Skeletal muscle tissue (tissue), 4 donors: Measurements from ENCODE around the gene AP2B1. TPM values are rescaled to one million over a fixed set of nuclear protein-coding genes. Genes with fewer than 3 reads are reported as not detected.

Experiments
- H3K27ac ChIP-seq: one replicate; pipeline ENCODE4 v1.7.0; 2013; ENCODE audit warnings: mild to moderate bottlenecking, low read depth, low read length, inconsistent platforms
- H3K27me3 ChIP-seq, 3 donors: one replicate each; pipeline ENCODE4 v1.7.0; 2013; ENCODE audit warnings: low read length in 3 of 3; ENCODE audit not compliant: control insufficient read depth in 3 of 3, insufficient read depth in 3 of 3
- H3K36me3 ChIP-seq, 3 donors: one replicate each; pipeline ENCODE4 v1.7.0; 2013; ENCODE audit warnings: low read length in 3 of 3; ENCODE audit not compliant: control insufficient read depth in 3 of 3, insufficient read depth in 3 of 3
- H3K4me1 ChIP-seq, 3 donors: one replicate each; pipeline ENCODE4 v1.7.0; 2013; ENCODE audit warnings: low read length in 3 of 3, mild to moderate bottlenecking in 3 of 3; ENCODE audit not compliant: control insufficient read depth in 3 of 3, insufficient read depth in 3 of 3
- H3K4me3 ChIP-seq, 3 donors: one replicate each; pipeline ENCODE4 v1.7.0; 2013; ENCODE audit warnings: low read length in 3 of 3
- H3K9ac ChIP-seq, 3 donors: one replicate each; pipeline ENCODE4 v1.7.0; 2013; ENCODE audit warnings: low read length in 3 of 3, mild to moderate bottlenecking in 3 of 3, moderate library complexity in 2 of 3, low read depth in 1 of 3
- H3K9me3 ChIP-seq, 3 donors: one replicate each; pipeline ENCODE4 v1.7.0; 2013; ENCODE audit warnings: low read length in 3 of 3; ENCODE audit not compliant: control insufficient read depth in 3 of 3
- total RNA-seq: library from RNA; depleted of rRNA; stranded (reverse); fragments of >200 nt; gene quantifications from one replicate; pipeline ENCODE4 v1.2.3, GENCODE V29; 2014
- donor health status: Osteomylitis.

Gene AP2B1
- total RNA-seq, 1 donor from 2014 or later: 45.4 TPM

- Histone ChIP-seq H3K4me3 (peak overlapping the region; percentile 89 to 97 (median 92)), H3K9me3 (no peaks in the 10 kb centered on the region), H3K27ac (peak overlapping the region; percentile 93), H3K36me3 (peaks cover 0 to 2% (median 0%) of the 10 kb centered on the region in 3 donors), H3K9ac (peak overlapping the region; percentile 95 to 98 (median 96)), H3K27me3 (no peaks in the 10 kb centered on the region), H3K4me1 (peaks cover 14 to 25% (median 22%) of the 10 kb centered on the region in 3 donors)
Measured at GRCh38 chr17:35568561-35568960, 18.6 kb upstream of the AP2B1 start.

DNA sequence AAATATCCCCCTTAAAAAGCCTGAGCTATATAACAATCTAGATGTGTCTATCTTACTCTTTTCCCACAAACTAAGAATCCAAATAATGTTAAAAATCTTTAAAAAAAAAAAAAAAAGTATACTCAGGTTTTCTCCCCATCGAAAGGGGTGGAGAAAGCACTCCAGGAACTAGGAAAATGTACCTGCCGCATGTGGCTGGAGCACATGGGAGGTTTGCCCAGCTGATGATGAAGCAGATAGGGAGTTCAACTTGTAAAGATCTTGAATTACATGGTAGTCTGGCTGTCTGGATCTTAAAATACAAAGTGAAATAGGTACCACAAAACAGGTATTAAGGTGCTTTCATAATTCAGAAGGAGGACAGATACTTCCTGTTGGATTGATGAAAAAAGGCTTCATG lies 17.7 kb upstream of the AP2B1 start:
- H3K27ac ChIP-seq: no peak overlapping the region
- H3K36me3 ChIP-seq: peaks cover 0 to 6% (median 0%) of the 10 kb centered on the region in 3 donors
- H3K27me3 ChIP-seq: no peaks in the 10 kb centered on the region
- H3K4me1 ChIP-seq: peaks cover 14 to 25% (median 22%) of the 10 kb centered on the region in 3 donors
- H3K4me3 ChIP-seq: peak overlapping the region in 1 of 3 donors; percentile 7
- peak overlapping the region in 1 of 3 donors; percentile 98 for H3K9ac ChIP-seq
- H3K9me3 ChIP-seq: no peaks in the 10 kb centered on the region

- H3K4me3 ChIP-seq: no peak overlapping the region
- no peak overlapping the region for H3K9ac ChIP-seq
- no peak overlapping the region for H3K27ac ChIP-seq
- peaks cover 3 to 10% (median 9%) of the 10 kb centered on the region in 3 donors for H3K36me3 ChIP-seq
- H3K27me3 ChIP-seq: no peaks in the 10 kb centered on the region
- peaks cover 13 to 25% (median 15%) of the 10 kb centered on the region in 3 donors for H3K4me1 ChIP-seq
- H3K9me3 ChIP-seq: no peaks in the 10 kb centered on the region
Measured at GRCh38 chr17:35575759-35576158, 11.4 kb upstream of the AP2B1 start.

- no peaks in the 10 kb centered on the region for H3K9me3 ChIP-seq
- H3K9ac ChIP-seq: peak overlapping the region; percentile 92 to 97 (median 97)
- no peaks in the 10 kb centered on the region for H3K27me3 ChIP-seq
- H3K36me3 ChIP-seq: peaks cover 3 to 10% (median 9%) of the 10 kb centered on the region in 3 donors
- H3K4me3 ChIP-seq: peak overlapping the region; percentile 93 to 96 (median 93)
- peaks cover 13 to 25% (median 15%) of the 10 kb centered on the region in 3 donors for H3K4me1 ChIP-seq
- H3K27ac ChIP-seq: peak overlapping the region; percentile 91
Measured at GRCh38 chr17:35577830-35578196, 9.3 kb upstream of the AP2B1 start.

DNA sequence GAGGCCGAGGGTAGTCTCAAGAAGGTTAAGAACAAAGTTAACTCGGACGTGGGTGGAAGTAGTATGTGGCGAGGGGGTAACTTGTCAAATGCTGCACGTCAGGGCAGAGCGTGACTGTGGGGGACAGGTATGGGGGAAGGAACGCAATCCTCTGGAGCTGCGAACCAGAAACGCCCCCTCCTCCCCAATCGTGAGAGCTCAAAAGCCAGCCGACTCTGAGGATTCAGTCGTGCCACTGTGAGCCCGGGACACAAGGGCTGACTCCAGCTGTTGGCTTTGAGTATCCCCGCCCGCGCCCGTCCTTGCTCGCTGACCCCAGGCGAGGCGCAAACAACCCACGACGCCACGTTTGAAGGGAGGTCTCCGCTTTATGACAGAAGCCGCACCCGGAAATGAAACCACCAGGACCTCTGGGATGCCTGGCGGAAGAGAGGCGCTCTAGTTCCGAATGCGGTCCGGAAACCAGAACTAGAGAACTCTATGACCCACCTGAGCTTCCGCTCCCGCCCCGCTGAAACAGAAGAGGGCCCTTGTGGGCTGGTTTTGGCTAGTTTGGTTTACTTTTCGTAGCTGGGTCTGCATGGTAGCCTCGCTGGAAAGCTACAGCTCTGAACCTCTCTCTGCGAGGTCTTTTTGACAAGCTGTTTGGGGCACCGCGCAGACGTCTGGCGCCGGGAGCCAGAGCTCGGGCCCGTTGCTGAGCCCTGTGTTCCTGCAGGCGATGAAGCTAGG lies 8.8 kb upstream of the AP2B1 start, which contains the start of gene PEX12:
Gene PEX12, minus strand, starts transcription at position 375 of the 732 bp plus-strand sequence. CDS start 550 bp downstream, outside the sequence.
- Histone ChIP-seq H3K4me3 (peak within 1 kb of the TSS; percentile 93 to 96 (median 93)), H3K27me3 (no peaks in the 10 kb centered on the region), H3K27ac (peak within 1 kb of the TSS; percentile 91)

DNA sequence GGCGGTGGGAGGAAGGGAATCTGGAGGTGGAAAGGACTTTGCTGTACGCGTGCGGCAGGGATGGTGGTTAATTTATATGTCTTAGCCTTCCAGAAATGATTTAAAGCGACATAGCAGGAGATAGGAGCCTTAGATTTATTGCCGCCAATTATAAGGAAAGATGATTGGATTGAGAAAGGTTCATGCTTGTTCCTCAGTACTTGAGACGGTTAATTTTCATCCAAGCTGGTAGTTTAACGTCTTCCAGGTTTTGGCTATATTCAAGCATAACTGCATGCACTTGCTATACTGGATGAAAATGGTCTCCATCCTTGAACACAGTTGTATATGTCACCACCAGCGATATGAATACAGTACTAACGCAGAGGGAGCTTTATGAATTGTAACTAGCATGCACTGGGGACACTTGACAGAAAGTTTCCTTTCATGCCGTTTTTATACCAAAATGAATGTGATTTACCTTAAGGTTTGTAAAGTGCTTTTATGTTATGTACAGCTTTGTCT lies 8.1 kb upstream of the AP2B1 start:
- Histone ChIP-seq H3K9me3 (no peaks in the 10 kb centered on the region), H3K27ac (peak overlapping the region; percentile 91), H3K27me3 (no peaks in the 10 kb centered on the region), H3K36me3 (peaks cover 3 to 9% (median 5%) of the 10 kb centered on the region in 3 donors), H3K9ac (peak overlapping the region; percentile 92 to 97 (median 97)), H3K4me3 (peak overlapping the region; percentile 93 to 96 (median 93)), H3K4me1 (peaks cover 13 to 25% (median 15%) of the 10 kb centered on the region in 3 donors)

More for the DNA sequence above, 8.8 kb upstream of the AP2B1 start, which contains the start of gene PEX12:
- Histone ChIP-seq H3K36me3 (peaks cover 3 to 10% (median 9%) of the 10 kb centered on the region in 3 donors), H3K9ac (peak within 1 kb of the TSS; percentile 92 to 97 (median 97)), H3K9me3 (no peaks in the 10 kb centered on the region), H3K4me1 (peaks cover 13 to 25% (median 15%) of the 10 kb centered on the region in 3 donors)

DNA sequence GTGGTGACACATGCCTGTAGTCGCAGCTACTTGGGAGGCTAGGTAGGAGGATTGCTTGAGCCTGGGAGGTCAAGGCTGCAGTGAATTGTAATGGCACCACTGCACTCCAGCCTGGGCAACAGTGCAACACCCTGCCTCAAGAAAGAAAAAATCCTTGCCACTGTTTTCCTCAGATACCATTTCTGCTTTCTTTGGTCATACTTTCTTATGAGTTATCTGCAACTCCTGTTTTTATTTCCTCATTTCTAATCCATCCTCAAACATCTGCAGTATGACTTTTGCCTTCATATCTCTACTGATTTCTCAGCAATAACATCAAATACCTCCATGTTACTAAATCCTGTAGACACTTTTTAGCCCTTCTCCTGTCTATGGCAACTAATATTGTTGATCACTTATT lies 3.1 kb upstream of the AP2B1 start:
- H3K9ac ChIP-seq: no peak overlapping the region
- H3K36me3 ChIP-seq: peaks cover 0 to 4% (median 0%) of the 10 kb centered on the region in 3 donors
- no peaks in the 10 kb centered on the region for H3K9me3 ChIP-seq
- H3K4me1 ChIP-seq: peaks cover 8 to 17% (median 17%) of the 10 kb centered on the region in 3 donors
- H3K27ac ChIP-seq: no peak overlapping the region
- no peak overlapping the region for H3K4me3 ChIP-seq
- H3K27me3 ChIP-seq: no peaks in the 10 kb centered on the region

DNA sequence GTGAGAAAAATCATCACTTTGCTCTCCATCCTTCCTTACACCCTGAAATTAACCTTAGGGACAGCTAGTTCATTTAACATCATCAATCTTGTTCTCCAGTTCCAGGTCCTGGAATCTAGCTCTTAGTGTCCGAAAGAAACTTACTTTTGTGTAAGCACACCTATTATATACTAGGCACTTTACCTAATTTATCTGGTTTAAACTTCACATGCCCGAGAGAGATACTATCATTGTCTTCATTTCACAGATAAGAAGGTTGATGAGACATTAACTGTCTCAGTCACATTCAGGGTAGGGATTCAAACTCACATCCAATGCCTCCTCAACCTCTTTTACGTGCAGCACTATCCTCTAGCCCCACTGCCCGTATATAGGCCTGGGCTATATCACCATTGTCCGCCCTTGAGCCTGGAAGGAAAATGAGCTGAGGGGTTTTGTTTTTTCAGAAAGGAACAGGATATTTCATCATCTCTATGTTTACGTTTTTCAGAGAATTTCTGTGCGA lies 501 bp upstream of the AP2B1 start:
- peak overlapping the region; percentile 97 for H3K27ac ChIP-seq
- no peaks in the 10 kb centered on the region for H3K9me3 ChIP-seq
- no peaks in the 10 kb centered on the region for H3K27me3 ChIP-seq
- peaks cover 0 to 4% (median 0%) of the 10 kb centered on the region in 3 donors for H3K36me3 ChIP-seq
- H3K4me3 ChIP-seq: peak overlapping the region; percentile 92 to 100 (median 98)
- H3K4me1 ChIP-seq: peaks cover 10 to 16% (median 15%) of the 10 kb centered on the region in 3 donors
- H3K9ac ChIP-seq: peak overlapping the region; percentile 69 to 99 (median 98)

DNA sequence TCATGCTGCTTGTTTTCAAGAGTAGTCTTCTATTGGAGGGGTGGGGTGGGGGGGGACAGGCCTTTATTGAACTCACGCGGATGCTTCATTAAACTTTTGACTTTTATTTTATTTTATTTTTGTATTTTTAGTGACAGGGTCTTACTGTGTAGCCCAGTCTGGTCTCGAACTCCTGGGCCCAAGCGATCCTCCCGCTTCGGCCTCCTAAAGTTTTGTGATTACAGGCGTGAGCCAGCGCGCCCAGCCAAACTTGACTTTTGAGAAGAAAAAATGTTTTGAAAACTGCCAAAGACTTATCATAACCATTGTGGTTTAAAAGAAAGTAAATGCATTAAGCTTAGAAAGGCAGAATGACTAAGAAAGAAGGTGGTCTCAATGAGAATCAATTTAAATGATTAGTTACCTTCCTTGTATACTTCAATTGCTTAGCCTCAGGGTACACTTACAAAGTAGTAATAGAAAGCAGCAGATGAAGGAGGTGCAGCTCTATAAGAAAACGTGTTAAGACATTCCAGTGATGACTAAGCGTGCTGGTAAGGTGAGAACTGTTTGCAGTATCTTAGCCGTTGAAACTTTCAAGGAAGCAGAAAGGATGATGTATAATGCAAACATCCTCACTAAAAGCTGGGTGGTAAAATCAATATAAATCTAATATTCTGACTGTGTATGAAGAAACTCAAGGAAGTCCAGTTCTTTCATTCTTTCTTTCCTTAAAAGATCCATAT lies 1.2 kb downstream of the AP2B1 start:
- Histone ChIP-seq H3K9ac (peak overlapping the region; percentile 97 to 99 (median 98)), H3K27ac (no peak overlapping the region), H3K36me3 (peaks cover 0 to 4% (median 0%) of the 10 kb centered on the region in 3 donors), H3K9me3 (no peaks in the 10 kb centered on the region), H3K4me3 (peak overlapping the region; percentile 31 to 98 (median 92)), H3K4me1 (peaks cover 10 to 16% (median 15%) of the 10 kb centered on the region in 3 donors), H3K27me3 (no peaks in the 10 kb centered on the region)
